ENCODE measurements around the gene HSF5. TPM values are rescaled to one million over a fixed set of nuclear protein-coding genes. Genes with fewer than 3 reads are reported as not detected.

The HSF5 gene
- polyA plus RNA-seq, 3 donors = 0.07 TPM; not detected in 2

- TF ChIP-seq, protein P1, sequence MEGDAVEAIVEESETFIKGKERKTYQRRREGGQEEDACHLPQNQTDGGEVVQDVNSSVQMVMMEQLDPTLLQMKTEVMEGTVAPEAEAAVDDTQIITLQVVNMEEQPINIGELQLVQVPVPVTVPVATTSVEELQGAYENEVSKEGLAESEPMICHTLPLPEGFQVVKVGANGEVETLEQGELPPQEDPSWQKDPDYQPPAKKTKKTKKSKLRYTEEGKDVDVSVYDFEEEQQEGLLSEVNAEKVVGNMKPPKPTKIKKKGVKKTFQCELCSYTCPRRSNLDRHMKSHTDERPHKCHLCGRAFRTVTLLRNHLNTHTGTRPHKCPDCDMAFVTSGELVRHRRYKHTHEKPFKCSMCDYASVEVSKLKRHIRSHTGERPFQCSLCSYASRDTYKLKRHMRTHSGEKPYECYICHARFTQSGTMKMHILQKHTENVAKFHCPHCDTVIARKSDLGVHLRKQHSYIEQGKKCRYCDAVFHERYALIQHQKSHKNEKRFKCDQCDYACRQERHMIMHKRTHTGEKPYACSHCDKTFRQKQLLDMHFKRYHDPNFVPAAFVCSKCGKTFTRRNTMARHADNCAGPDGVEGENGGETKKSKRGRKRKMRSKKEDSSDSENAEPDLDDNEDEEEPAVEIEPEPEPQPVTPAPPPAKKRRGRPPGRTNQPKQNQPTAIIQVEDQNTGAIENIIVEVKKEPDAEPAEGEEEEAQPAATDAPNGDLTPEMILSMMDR (IDR thresholded peaks at IDR 0.05) = no peak
- peaks cover 0 to 2% (median 0%) of the 10 kb centered on the region in 7 donors for H3K9me3 Mint-ChIP-seq
- peaks cover 16% of the 10 kb centered on the region for H4K20me1 ChIP-seq (ENCODE audit: insufficient read depth, low read length)
- H3K4me1 ChIP-seq (ENCODE audit: control insufficient read depth in 1 of 2, insufficient read depth in 2 of 2, low read length in 2 of 2) = peaks cover 43 to 47% of the 10 kb centered on the region in 2 donors
- no peak overlapping the region for H3K9ac ChIP-seq (ENCODE audit: insufficient read depth, low read length, poor library complexity, severe bottlenecking)
- H3K36me3 ChIP-seq (replicated peaks in 1 of 2; ENCODE audit: control insufficient read depth in 1 of 2, insufficient read depth in 2 of 2, low read length in 2 of 2) = peaks cover 65 to 85% of the 10 kb centered on the region in 2 donors
- DNase-seq = no peak
- H2AFZ ChIP-seq (ENCODE audit: insufficient read depth, low read depth, low read length, poor library complexity, severe bottlenecking) = no peak overlapping the region
- peak overlapping the region in 3 of 7 donors; percentile 11 to 89 (median 62) for H3K27ac Mint-ChIP-seq
- H3K4me2 ChIP-seq (replicated peaks; ENCODE audit: extremely low read depth, low read length, poor library complexity, severe bottlenecking) = no peak overlapping the region
- H3K27ac ChIP-seq (ENCODE audit: low read depth in 1 of 2, low read length in 2 of 2) = peak overlapping the region in 1 of 2 donors; percentile 71
- peaks cover 78 to 86% of the 10 kb centered on the region in 2 donors for H3K36me3 Mint-ChIP-seq
- H3K79me2 ChIP-seq (ENCODE audit: insufficient read depth, low read length) = peaks cover 8% of the 10 kb centered on the region
- H3K4me1 Mint-ChIP-seq = peaks cover 48% of the 10 kb centered on the region
- H3K27me3 Mint-ChIP-seq (ENCODE audit: low read depth in 3 of 3) = no peaks in the 10 kb centered on the region
- H3K4me3 ChIP-seq (replicated peaks in 1 of 3; ENCODE audit: low read depth in 2 of 3, low read length in 3 of 3) = no peak overlapping the region
- intact Hi-C loops (cut with micrococcal nuclease) = no loop called here
- WGBS (ENCODE audit: insufficient coverage) = 96% methylated on average over 9 of the region's 10 CpGs
- no peaks in the 10 kb centered on the region for H3K27me3 ChIP-seq (ENCODE audit: control insufficient read depth in 2 of 2, insufficient read depth in 2 of 2, low read length in 2 of 2)
- no peak overlapping the region for H3K4me3 Mint-ChIP-seq
- no peaks in the 10 kb centered on the region for H3K9me3 ChIP-seq (replicated peaks in 1 of 2; ENCODE audit: control insufficient read depth in 1 of 2, insufficient read depth in 1 of 2, low read length in 2 of 2)
Measured at GRCh38 chr17:58508341-58509067, 20.3 kb upstream of the HSF5 start.

- no peak overlapping the region for H2AFZ ChIP-seq (ENCODE audit: insufficient read depth, low read depth, low read length, poor library complexity, severe bottlenecking)
- peaks cover 84 to 89% of the 10 kb centered on the region in 2 donors for H3K36me3 Mint-ChIP-seq
- peaks cover 5% of the 10 kb centered on the region for H4K20me1 ChIP-seq (ENCODE audit: insufficient read depth, low read length)
- H3K79me2 ChIP-seq (ENCODE audit: insufficient read depth, low read length) = peaks cover 4% of the 10 kb centered on the region
- no peak overlapping the region for H3K4me3 ChIP-seq (replicated peaks in 1 of 3; ENCODE audit: low read depth in 2 of 3, low read length in 3 of 3)
- no peak overlapping the region for H3K4me2 ChIP-seq (replicated peaks; ENCODE audit: extremely low read depth, low read length, poor library complexity, severe bottlenecking)
- peak overlapping the region; percentile 53 to 71 for H3K27ac ChIP-seq (ENCODE audit: low read depth in 1 of 2, low read length in 2 of 2)
- TF ChIP-seq, protein P1 (IDR thresholded peaks at IDR 0.05) = no peak
- no peaks in the 10 kb centered on the region for H3K27me3 Mint-ChIP-seq (ENCODE audit: low read depth in 3 of 3)
- no peaks in the 10 kb centered on the region for H3K27me3 ChIP-seq (ENCODE audit: control insufficient read depth in 2 of 2, insufficient read depth in 2 of 2, low read length in 2 of 2)
- H3K4me1 Mint-ChIP-seq = peaks cover 45% of the 10 kb centered on the region
- peaks cover 42 to 47% of the 10 kb centered on the region in 2 donors for H3K4me1 ChIP-seq (ENCODE audit: control insufficient read depth in 1 of 2, insufficient read depth in 2 of 2, low read length in 2 of 2)
- 35% methylated on average over 12 of the region's 13 CpGs for WGBS (ENCODE audit: insufficient coverage)
- DNase-seq = peak; percentile 66 to 82 (median 78)
- peaks cover 0 to 2% (median 0%) of the 10 kb centered on the region in 7 donors for H3K9me3 Mint-ChIP-seq
- no peaks in the 10 kb centered on the region for H3K9me3 ChIP-seq (replicated peaks in 1 of 2; ENCODE audit: control insufficient read depth in 1 of 2, insufficient read depth in 1 of 2, low read length in 2 of 2)
- no peak overlapping the region for H3K4me3 Mint-ChIP-seq
- H3K27ac Mint-ChIP-seq = peak overlapping the region; percentile 80 to 89 (median 83)
- intact Hi-C loops (cut with micrococcal nuclease) = no loop called here
- peaks cover 69 to 90% of the 10 kb centered on the region in 2 donors for H3K36me3 ChIP-seq (replicated peaks in 1 of 2; ENCODE audit: control insufficient read depth in 1 of 2, insufficient read depth in 2 of 2, low read length in 2 of 2)
- no peak overlapping the region for H3K9ac ChIP-seq (ENCODE audit: insufficient read depth, low read length, poor library complexity, severe bottlenecking)
Measured at GRCh38 chr17:58507123-58507634, 19.0 kb upstream of the HSF5 start.

All from CD14-positive monocyte (primary cell).